Measurements from ENCODE around the gene SCNN1B.

DNA sequence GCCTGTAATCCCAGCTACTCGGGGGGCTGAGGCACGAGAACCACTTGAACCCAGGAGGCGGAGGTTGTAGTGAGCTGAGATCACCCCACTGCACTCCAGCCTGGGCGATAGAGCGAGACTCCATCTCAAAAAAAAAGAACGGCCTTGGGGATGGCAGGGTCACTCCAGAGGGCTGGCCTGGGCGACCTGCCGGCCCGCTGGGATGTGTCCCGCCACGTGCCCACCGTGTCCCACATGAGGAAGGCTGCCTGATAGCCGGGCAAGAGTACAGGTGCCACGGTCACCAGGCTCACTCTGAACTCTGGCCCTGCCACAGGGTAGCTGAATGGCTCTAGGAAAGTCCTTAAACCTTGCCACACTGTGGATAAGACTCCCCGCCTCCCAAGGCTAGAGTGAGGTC, 83.3 kb downstream of the SCNN1B start:
- TF ChIP-seq, protein P1, sequence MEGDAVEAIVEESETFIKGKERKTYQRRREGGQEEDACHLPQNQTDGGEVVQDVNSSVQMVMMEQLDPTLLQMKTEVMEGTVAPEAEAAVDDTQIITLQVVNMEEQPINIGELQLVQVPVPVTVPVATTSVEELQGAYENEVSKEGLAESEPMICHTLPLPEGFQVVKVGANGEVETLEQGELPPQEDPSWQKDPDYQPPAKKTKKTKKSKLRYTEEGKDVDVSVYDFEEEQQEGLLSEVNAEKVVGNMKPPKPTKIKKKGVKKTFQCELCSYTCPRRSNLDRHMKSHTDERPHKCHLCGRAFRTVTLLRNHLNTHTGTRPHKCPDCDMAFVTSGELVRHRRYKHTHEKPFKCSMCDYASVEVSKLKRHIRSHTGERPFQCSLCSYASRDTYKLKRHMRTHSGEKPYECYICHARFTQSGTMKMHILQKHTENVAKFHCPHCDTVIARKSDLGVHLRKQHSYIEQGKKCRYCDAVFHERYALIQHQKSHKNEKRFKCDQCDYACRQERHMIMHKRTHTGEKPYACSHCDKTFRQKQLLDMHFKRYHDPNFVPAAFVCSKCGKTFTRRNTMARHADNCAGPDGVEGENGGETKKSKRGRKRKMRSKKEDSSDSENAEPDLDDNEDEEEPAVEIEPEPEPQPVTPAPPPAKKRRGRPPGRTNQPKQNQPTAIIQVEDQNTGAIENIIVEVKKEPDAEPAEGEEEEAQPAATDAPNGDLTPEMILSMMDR (IDR thresholded peaks at IDR 0.05; ENCODE audit: poor library complexity, severe bottlenecking) = no peak
- TF ChIP-seq SMC3 (conservative IDR thresholded peaks at IDR 0.05; ENCODE audit: poor library complexity) = no peak
- no peak for TF ChIP-seq POLR2AphosphoS5 (IDR thresholded peaks at IDR 0.05)
- TF ChIP-seq EP300 (conservative IDR thresholded peaks at IDR 0.05; ENCODE audit: poor library complexity, severe bottlenecking) = no peak
- no peak for TF ChIP-seq EZH2 (IDR thresholded peaks at IDR 0.05; ENCODE audit: borderline replicate concordance, insufficient read depth, low read length, poor library complexity, severe bottlenecking)
